ENCODE data around the gene SLC27A1.
A peak's percentile ranks its signal among the peaks of the same experiment; 100 is the strongest.
"Not testable (repeated sequence)": the region's sequence is repeated elsewhere in the genome, so short reads cannot be mapped to it uniquely, and the experiment has no call there.

The SLC27A1 gene

DNA sequence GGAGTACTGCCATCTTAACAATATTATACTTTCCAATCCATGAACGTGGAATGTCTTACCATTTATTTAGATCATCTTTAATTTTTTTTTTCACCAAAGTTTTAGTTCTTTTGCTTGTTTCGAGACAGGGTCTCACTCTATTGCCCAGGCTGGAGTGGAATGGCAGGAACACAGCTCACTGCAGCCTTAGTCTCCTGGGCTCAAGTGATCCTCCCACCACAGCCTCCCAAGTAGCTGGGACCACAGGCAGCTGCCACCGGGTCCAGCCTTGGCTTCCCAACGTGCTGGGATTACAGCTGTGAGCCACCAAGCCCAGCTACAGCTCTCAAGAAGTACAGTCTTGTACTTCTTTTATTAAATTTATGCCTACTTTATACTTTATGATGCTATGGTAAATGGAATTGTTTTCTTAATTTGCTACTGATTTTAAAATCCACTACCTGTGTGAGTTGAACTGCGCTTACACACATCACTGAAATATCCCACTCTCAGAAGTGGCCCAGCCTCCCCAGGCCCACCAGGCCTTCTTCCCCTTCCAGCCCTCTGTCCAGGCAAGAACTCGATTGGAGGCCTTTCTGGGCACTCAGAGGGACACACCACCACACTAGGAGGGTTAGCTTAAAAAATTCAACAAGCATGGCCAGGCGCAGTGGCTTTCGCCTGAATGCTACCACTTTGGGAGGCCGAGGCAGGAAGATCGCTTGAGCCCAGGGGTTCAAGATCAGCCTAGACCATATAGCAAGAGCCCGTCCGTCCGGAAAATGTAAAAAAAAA, 40.1 kb downstream of the SLC27A1 start:
- no peak for DNase-seq (ENCODE audit: low read depth in 1 of 2, low spot score in 1 of 2)

DNA sequence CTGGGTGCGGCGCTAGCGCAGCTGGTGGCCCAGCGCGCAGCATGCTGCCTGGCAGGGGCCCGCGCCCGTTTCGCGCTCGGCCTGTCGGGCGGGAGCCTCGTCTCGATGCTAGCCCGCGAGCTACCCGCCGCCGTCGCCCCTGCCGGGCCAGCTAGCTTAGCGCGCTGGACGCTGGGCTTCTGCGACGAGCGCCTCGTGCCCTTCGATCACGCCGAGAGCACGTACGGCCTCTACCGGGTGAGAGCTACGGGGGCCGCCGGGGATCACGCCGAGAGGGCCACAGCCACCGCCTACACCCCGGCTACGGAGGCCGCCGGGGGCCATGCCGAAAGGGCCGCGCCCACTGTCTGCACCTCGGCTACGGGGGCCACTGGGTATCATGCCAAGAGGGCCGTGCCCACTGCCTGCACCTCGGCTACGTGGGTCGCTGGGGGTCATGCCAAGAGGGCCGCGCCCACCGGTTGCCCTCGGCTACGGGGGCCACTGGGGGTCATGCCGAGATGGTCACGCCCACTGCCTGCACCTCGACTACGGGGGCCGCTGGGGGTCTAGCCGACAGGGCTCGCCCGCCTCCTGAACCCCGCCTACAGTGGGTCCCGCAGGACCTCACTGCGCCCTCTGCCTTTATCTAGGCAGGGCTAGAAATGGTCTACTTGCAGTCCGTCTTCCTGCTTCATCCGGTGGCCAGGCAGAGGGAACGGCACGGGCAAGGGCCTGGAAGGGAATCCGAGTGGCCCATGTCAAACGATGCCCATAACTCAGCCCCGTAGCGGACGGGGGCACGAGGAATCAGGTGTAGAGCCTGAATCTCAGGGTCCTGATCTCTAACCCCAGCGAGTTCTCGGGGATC, 41.6 kb downstream of the SLC27A1 start:
- DNase-seq (ENCODE audit: low read depth in 1 of 2, low spot score in 1 of 2) = peak; percentile 68 to 78

DNA sequence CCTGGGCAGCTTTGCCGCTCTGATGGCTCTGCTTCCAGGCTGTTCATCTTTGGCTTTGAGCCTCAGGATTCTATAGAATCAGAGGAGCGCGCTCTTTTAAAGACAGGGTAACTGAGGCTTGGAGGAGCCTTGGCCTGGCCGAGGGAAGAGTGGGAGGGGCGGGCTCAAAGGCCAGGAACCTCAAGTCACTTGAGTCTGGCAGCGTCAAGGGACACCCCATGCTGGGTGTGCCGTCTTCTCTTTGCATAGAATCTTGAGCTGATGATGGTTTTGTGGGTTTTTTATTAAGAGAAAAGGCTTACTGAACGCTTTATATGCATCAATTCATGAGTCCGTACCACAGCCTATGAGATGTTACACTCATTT, 42.2 kb downstream of the SLC27A1 start:
- no peak for DNase-seq (ENCODE audit: low read depth in 1 of 2, low spot score in 1 of 2)

DNA sequence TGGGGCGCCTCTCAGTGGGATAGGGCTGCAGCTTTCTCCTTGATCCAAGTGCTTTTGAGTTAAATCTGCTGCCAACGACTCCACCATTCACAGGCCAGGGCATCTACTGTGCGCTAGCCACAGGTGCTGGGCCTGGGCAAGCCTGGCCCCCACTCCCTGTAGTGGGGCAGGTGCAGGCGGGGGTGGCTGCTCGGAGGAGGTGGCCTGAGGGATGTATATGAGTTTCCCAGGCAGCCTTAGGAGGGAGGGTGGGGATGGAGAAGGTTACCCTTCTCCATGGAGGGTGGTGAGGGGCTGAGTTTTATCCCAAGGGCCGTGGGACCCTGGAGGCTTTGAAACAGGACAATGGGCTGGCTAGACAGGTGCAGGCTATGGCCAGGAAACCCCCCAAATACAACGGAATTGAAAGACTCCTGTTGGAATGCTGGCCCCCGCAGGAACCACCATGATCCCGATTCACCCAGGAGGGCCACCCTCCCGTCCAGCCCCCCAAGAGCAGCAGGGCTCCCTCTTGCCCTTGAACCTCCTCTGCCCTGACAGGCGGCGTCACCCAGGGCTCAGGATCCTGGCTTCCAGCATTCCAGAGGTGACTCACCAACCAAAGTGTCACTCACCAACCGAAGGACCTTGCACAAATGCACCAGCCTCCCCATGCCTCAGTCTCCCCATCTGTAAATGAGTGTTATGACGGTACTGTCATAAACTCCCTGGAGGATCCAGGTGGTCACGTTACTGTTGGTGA, 45.3 kb downstream of the SLC27A1 start:
- DNase-seq (ENCODE audit: low read depth in 1 of 2, low spot score in 1 of 2) = no peak

DNA sequence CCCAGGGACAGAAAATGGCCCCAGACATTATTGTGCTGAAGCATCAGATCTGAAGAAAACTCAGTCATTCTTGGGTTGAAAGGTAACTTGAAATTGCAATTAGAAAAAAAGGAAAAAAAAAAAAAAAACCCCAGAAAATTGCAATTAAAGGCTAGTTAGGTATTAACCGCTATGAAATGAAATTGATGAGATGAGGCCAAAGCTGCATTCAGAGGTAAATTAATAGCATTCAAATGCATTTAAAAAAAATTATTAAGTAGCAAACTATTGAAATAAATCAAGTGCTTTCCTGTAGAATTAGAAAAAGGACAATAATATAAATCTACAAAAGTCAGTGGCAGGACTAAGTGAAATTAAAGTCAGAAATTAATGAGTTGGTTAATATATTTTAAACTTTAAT, 47.6 kb downstream of the SLC27A1 start:
- no peak for DNase-seq (ENCODE audit: low read depth in 1 of 2, low spot score in 1 of 2)

DNA sequence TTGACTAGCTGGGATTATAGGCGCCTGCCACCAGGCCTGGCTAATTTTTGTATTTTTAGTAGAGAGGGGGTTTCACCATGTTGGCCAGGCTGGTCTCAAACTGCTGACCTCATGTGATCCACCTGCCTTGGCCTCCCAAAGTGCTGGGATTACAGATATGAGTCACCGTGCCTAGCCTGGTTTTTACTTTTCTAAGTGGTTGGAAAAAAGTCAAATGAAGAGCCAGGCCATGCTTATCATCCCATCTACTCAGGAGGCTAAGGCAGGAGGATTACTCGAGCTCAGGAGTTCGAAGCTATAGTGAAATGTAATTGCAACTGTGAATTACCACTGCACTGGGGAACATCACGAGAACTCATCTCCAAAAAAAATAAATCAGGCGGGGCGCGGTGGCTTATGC, 48.3 kb downstream of the SLC27A1 start:
- DNase-seq (ENCODE audit: low read depth in 1 of 2, low spot score in 1 of 2) = not testable (repeated sequence)

DNA sequence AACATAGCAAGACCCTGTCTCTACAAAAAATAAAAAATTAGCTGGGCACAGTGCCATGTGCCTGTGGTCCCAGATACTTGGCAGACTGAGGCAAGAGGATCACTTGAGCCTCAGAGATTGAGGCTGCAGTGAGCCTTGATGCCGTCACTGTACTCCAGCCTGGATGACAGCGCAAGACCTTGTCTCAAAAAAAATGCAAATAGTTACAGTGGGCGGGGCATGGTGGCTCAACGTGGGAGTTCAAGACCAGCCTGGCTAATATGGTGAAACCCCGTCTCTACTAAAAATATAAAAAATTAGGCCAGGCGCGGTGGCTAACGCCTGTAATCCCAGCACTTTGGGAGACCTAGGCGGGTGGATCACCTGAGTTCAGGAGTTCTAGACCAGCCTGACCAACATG, 49.6 kb downstream of the SLC27A1 start:
- no peak for DNase-seq (ENCODE audit: low read depth in 1 of 2, low spot score in 1 of 2)

DNA sequence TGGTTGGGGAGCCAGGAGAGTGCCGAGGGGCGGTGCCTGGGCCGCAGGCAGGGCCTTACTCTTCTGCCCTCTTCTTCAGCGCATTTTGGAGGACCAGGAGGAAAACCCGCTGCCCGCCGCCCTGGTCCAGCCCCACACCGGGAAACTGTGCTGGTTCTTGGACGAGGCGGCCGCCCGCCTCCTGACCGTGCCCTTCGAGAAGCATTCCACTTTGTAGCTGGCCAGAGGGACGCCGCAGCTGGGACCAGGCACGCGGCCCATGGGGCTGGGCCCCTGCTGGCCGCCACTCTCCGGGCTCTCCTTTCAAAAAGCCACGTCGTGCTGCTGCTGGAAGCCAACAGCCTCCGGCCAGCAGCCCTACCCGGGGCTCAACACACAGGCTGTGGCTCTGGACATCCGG, 50.5 kb downstream of the SLC27A1 start:
- DNase-seq (ENCODE audit: low read depth in 1 of 2, low spot score in 1 of 2) = no peak

DNA sequence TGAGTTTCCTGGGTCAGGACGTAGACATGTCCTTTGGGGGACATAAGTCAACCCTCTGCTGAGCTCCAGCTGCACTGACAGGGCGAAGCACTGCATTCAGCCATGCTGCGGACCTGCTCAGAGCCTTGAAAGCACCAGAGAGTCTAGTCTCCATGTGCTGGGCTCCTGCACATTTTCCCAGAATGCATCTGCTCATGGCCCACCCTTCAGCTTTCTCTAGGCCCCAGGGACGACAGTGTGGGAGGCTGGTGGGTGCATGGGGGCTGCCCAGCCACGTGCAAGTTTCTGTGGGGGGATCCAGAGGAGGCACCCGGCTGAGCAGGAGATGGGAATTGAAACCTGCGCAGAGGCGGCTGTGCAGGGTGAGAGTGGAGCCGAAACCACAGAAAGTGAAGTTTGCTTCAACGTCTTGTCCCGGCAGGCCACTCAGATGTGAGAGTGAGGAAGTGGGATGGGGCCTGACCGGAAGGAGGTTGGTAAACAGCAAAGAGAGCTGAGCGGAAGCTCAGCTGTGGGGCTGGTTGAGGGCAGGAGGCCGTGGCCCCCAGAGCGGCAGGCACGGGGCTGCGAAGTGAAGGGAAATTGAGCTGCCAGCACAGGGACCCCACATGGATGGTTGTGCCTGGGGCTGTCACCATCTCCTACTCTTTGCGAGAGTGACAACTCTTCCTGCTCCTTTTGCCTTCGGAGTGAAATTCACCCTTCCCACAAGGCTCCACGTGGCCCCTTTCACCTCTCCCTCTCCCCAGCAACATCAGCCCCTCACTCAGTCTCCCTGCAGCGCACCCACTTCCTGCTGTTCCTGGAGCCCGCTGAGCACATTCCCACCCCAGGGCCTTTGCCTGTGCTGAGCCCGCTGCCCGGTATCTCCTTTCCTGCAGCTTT, 52.9 kb downstream of the SLC27A1 start:
- peak in 1 of 2 donors; percentile 22 for DNase-seq (ENCODE audit: low read depth in 1 of 2, low spot score in 1 of 2)

DNA sequence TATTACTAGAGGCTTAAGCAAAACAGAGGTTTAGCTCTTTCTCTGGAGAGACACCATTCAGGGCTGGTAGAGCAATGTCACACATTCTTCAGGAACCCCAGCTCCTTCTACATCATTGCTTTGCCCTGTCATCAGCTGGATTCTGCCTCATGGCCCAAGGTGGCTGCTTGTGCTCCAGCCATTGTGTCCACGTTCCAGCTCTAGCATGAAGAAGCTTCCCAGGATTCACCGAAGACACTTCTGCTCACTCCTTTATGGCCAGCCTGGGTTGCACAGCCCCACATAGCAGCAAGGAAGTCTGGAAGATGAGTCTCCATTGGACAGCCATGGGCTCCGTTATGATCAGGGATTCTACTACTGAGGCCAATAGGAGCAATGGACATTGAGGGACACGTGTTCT, 54.3 kb downstream of the SLC27A1 start:
- DNase-seq (ENCODE audit: low read depth in 1 of 2, low spot score in 1 of 2) = no peak

DNA sequence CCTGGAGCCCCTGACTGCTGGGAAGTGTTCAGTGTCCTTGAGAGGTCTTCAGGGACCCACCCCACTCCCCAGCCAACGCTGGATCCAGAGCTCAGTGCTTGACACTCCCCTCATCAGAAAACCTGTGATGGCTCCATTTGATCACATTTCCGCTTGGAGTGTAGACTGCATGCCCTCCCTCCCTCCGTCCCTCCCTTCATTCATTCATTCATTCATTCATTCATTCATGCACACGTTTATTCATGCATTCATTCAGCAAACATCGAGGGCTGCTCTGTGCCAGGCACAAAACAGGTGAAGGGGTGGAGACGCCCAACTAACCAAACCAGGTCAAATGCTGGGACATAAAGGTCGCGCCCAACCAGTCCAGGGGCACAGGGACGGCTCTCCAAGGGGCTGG, 54.8 kb downstream of the SLC27A1 start:
- DNase-seq (ENCODE audit: low read depth in 1 of 2, low spot score in 1 of 2) = no peak

DNA sequence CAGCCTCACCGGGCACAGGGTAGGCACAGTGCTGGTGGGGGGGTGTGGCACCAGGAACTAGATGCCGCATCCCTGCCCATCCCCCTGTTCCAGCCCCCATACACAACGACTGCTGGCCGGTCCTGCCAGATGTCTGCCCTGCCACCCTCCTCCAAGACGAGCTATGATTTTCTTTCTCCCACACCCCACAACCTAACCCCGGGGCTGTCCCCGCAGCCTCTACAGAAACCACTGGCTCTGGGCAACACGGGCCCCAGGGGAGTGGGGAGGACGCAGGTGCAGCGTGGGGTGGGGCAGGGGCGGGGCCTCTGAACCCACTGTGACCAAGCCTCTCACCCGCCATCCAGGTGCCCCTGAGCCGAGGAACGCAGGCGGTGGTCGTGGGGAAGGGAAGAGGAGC, 56.6 kb downstream of the SLC27A1 start:
- no peak for DNase-seq (ENCODE audit: low read depth in 1 of 2, low spot score in 1 of 2)

DNA sequence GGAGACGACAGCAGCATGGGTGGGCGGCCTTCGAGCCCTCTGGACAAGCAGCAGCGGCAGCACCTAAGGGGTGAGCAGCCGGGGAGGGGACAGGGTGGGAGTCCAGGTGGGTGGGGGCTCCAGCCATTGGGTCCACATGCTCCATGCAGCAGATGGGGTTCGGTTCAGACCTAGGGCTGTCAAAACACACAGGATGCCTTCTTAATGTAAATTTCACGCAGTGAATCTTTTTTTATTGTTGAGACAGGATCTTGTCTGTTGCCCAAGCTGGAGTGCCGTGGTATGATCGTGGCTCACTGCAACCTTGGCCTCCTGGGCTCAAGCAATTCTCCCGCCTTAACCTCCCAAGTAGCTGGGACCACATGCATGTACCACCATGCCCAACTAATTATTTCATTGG, 57.0 kb downstream of the SLC27A1 start:
- DNase-seq (ENCODE audit: low read depth in 1 of 2, low spot score in 1 of 2) = no peak

DNA sequence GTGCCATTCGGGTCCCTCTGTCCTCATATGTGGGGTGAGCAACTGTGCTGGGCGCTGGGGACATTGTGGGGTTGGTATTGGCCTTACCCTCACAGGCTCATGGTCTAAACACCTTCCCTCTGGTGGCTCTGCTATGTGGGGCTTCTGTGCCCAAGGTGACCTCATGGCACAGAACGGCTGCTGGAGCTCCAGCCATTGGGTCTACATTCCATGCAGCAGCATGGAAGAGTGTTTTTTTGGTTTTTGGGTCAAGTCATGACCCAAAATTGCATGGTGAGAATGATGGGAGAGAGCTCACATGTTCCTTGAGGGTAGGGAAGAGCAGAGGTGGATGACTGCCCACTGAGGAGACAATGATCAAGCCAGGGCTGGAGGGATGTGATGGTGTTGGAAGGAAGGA, 58.3 kb downstream of the SLC27A1 start:
- no peak for DNase-seq (ENCODE audit: low read depth in 1 of 2, low spot score in 1 of 2)

DNA sequence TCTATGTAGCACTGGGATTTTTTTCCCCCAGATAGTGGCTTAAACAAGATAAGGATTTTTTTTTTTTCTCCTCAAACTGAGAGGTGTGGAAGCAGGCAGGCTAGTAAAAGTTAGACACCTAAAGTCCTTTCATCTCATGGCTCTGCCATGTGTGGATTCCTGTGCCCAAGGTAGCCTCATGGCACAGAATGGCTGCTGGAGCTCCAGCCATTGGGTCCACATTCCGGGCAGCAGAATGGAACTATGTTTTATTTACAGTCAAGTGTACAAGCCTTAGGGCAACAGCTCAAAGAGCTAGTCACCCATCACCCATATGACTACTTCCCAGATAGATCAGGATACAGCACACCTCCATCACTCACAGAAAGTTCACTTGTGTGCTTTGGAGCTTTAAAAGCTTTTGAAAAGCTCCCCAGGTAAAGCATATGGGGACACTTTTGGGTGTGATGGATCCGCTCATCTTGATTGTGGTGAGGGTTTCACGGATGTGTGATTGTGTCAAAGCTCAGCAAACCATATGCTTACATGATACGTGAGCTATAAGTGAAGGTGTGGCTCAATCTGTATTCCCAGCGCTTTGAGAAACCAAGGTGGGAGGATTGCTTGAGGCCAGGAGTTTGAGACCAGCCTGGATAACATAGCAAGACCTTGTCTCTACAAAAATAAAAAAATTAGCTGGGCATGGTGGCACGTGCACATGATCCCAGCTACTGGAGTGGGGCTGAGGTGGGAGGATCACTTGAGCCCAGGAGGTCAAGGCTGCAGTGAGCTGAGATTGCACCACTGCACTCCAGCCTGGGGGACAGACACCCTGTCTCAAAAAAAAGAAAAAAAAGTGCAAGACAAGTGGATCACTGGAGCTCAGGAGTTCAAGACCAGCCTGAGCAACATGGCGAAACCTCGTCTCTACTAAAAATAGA, 59.2 kb downstream of the SLC27A1 start:
- DNase-seq (ENCODE audit: low read depth in 1 of 2, low spot score in 1 of 2) = no peak

DNA sequence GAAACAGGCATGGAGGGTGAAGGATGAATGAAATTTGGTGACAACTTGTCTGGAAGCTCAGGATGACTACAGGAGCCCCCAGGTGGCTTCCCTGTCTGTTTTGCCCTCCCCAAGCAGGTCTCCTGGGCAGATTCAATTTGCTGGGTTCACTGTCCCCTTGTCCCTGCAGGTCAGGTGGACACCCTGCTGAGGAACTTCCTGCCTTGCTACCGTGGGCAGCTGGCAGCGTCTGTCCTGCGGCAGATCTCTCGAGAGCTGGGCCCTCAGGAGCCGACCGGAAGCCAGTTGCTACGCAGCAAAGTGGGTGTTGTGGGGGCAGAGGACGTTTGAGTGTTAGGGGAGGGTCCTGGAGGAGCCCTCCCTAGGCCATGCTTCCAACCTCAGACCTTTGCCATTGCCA, 60.3 kb downstream of the SLC27A1 start:
- DNase-seq (ENCODE audit: low read depth in 1 of 2, low spot score in 1 of 2) = no peak

DNA sequence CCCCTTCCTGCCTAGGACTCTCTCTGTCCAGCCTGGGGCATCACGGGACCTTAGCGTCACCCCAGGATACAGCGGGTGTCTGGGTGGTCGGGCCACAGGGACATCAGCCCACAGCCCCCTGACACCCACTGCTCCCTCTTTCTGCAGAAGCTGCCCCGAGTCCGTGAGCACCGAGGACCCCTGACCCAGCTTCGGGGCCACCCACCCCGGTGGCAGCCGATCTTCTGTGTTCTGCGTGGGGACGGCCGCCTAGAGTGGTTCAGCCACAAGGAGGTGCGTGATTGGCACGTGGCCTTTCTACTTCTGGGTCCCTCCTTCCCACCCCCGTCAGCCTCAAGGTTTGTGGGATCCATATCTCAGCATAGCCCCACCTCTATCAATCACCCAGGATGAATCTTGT, 61.8 kb downstream of the SLC27A1 start:
- no peak for DNase-seq (ENCODE audit: low read depth in 1 of 2, low spot score in 1 of 2)

DNA sequence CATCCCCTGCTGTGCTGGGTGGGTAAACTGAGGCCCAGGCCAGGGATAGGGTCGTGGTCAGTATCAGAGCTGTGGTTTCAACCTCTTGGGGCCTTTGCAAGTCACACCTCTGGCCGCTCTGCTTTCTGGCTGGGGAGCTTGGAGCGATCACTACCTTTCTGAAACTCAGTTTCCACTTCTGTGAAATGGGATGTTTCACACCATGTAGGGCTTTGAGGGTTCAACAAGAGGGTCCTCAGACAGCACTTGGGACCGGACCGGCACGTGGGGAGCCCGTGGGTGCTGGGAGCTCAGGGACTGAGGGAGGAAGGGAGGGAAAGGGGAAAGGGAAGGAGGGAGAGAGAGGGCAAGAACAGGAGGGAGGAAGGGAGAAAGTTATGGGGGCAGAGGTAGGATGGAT, 62.2 kb downstream of the SLC27A1 start:
- no peak for DNase-seq (ENCODE audit: low read depth in 1 of 2, low spot score in 1 of 2)

DNA sequence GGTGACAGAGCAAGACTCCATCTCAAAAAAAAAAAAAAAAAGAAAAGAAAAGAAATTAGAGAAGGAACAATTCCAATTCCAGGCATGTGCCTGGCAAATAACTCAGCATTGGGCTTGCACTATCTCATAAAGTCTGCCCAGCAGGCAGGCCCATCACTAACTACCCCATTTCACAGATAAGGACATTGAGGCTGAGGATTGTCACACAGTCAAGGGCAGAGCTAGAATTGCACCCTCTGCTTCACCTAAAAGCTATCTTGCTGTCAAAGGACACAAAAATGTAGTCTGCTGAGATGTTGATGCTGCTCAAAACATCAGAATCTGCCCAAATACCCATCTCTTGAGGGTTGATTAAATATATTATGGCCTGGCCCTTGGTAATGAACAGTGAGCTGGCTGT, 64.4 kb downstream of the SLC27A1 start:
- no peak for DNase-seq (ENCODE audit: low read depth in 1 of 2, low spot score in 1 of 2)

DNA sequence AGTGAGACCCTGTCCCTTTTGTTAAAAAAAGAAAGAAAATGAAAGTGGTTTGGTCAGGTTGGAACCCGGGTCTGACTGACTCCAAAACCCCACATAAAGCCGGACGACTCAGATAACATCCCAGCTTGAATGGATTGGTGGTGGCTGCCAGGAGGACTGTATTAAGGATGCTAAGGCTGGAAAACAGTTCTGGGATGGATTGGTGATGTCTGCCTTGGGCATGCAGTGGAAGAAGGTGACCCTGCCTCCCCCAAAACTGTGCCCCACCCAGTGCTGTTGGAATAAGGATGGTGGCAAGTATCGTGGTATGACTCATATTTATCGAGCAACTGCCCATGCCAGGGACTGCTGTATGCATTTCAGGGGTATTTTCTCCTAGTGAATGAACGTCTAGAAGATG, 66.6 kb downstream of the SLC27A1 start:
- no peak for DNase-seq (ENCODE audit: low read depth in 1 of 2, low spot score in 1 of 2)

All from activated CD4-positive, alpha-beta T cell treated with anti-CD3 and anti-CD28 coated beads, Interleukin-2, amount 50 U/mL, for 24 hours (primary cell).